ENCODE measurements around the gene WNT5B.
A peak's percentile ranks its signal among the peaks of the same experiment; 100 is the strongest.

The WNT5B gene

GRCh38 chr12:1630827-1631591 is 2.0 kb downstream of the WNT5B start:
- no peak for DNase-seq

DNA sequence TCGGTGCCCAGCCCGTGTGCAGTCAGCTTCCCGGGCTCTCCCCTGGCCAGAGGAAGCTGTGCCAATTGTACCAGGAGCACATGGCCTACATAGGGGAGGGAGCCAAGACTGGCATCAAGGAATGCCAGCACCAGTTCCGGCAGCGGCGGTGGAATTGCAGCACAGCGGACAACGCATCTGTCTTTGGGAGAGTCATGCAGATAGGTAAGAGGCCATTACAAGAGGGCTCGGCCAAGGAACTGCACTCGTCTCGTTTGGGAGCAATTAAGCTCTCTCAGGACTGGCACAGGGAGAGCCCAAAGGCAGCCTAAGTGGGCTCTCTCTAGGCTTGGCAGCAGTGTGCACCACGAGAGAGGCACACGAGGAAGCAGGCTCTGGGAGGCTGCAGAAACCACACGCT is 3.7 kb downstream of the WNT5B start:
- no peak for DNase-seq

DNA sequence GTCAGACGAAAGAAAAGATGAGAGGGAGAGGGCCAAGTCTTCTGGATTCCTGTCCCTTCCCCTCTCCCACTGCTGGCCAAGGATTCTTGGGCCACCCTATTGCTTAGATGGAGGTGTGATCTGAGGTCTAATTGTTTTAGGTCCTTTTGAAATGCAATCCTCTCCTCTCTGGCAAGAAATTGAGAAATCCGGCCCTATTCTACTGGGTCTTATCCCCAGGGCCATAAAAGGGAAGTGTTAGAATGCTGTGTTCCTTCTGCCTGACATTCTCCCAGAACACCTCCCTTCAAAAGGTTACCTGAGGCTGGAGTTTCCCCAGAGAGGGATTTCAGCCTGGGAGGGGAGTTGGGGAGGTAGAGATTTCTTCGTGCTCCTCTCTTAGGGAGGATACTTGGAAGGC is 4.4 kb downstream of the WNT5B start:
- DNase-seq = no peak

DNA sequence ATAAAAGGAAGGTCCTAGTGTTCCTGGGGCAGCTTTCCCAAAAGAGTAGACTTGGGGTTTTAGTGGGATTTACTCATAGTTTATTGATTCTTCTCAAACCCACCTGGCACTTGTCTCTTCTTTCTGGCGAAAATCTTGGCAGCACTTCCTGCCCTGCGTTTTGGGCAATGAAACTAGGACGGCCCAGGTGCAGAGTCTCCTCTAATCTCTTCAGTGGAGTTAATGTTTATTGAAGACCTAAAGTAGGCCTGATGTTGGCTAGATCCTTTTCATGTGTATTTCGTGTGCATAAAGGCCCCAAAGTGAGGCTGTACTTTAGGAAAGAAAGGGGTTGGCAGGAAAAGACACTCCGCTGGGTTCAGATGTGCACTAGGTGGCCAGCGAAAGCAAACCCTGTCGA is 5.1 kb downstream of the WNT5B start:
- DNase-seq = no peak

DNA sequence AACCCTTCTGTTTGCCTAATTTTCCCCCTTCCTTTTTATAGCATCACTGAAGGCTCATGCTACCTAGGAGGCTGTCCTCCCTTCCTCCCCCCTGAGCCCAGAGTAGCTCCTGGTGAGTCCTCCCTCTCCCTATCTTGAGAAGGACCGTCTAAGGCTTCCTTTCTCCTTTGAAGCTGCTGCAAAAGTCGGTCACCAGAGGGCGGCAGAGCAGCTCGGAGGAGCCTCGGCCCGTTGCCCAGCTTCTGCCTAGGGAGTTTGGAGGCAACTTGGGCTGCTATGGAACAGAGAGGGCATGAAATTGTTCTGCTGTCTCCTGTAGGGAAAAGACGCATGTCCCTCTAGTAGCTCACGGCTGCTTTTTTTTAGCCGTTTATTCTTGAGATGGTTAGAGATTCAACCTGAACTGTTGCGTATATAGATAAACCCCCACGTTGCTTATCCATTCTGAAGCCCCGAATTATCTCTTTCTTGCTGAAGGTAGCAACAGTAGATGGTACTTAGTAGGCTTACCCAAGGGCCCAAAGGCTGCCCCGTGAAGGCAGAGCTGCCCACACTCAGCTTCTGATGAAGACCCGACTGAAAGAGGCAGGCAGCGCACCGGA is 5.7 kb downstream of the WNT5B start:
- DNase-seq = peak; percentile 30

- DNase-seq = no peak
Measured at GRCh38 chr12:1635301-1636095, 6.5 kb downstream of the WNT5B start.

GRCh38 chr12:1638203-1638602 is 9.2 kb downstream of the WNT5B start:
- no peak for DNase-seq

DNA sequence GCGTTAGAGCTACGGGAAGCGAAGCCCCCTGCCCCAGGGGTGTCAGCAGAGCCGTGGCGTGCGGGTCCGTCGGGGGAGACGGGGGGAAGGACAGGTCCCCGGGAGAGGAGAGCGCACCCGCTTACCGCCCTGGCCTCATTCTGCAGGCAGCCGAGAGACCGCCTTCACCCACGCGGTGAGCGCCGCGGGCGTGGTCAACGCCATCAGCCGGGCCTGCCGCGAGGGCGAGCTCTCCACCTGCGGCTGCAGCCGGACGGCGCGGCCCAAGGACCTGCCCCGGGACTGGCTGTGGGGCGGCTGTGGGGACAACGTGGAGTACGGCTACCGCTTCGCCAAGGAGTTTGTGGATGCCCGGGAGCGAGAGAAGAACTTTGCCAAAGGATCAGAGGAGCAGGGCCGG is 10.5 kb downstream of the WNT5B start:
- no peak for DNase-seq

GRCh38 chr12:1640328-1641234 is 11.6 kb downstream of the WNT5B start:
- DNase-seq = no peak

DNA sequence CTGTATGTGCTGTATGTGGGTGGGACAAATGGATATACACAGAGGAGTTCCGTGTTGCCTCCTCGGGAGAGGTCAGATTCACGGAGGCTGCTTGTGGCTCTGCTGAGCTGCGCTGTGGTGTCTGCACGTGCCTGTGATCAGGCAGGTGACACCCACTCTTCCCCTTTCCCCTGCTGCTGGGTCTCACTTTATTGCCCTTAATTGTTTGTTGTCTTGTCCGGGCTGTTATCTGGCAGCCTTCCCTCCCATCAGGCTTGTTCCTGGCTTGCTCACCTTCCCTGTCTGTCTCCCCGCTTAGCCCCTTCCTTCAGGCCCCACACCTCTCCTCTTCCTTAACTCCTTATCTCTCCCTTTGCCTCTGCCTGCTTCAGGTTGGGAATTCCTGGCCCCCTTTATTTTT is 13.5 kb downstream of the WNT5B start:
- no peak for DNase-seq

GRCh38 chr12:1643043-1643442 is 14.0 kb downstream of the WNT5B start:
- DNase-seq = no peak

DNA sequence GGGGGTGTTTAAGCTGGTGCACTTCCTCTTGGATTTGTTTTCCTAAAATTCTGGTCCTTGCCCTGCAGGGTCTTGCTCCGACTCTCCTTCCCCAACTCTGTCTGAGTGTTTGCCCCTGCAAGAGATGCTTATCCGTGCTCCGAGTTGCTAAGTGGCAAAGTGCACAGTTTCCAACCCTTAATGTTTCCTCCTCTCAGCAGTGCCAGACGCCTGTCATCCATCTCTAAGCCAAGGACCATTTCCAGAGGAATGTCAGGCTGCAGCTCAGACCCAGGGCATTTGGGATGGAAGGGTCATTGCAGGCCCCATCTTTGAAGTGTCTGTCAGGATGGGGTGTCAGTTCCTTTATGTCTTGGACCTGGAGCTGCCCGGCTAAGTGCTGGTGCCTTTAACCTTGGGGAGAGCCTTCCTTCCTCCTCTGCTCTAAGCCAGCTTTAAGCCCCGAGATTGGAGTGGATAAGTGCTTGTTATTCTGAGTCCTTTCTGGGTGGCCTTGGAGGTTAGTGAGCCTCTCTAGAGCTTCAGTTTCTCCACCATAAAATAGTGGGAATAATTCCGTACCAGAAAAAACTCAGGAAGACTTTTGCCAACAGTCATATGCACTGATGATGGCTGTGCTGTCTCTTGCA is 15.0 kb downstream of the WNT5B start:
- no peak for DNase-seq

GRCh38 chr12:1644534-1645438 is 15.8 kb downstream of the WNT5B start:
- DNase-seq = no peak

GRCh38 chr12:1645819-1646218 is 16.8 kb downstream of the WNT5B start:
- no peak for DNase-seq

- DNase-seq = no peak
Measured at GRCh38 chr12:1646569-1647284, 17.7 kb downstream of the WNT5B start.

GRCh38 chr12:1647285-1647669 is 18.2 kb downstream of the WNT5B start:
- DNase-seq = no peak

DNA sequence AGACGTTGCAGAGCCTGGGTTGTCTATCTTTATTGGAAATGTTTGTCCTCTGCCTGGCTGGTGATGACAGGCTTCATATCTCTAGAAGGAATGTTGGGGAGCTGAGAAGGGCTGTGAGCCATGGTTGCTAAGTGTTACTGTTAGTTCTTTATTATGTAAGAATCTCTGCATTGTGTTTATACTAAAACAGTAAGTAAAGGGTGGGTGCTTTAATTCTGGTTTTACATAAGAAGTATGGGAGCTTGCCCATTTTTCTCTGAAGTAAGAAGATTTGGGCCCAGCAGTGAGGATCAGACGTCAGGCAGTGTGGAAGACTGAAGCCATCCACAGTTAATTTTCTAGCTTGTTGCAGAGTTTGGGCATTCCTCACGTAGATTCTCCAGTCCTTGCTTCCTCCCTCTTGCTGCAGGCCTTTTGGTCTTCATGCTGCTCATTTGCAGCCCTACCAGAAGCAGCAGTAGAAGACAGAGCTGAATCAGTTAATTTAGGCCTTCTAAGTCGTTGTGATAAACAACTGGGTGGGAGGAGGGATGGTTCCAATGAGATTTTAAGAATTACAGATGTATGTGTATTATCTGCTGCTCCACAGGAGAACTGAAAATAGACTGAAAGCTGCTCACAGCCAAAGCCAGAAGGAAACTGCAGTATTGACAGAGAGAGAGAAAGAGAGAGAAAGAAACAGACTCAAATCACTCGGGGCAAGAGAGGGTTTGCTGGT is 21.4 kb downstream of the WNT5B start:
- DNase-seq = no peak

DNA sequence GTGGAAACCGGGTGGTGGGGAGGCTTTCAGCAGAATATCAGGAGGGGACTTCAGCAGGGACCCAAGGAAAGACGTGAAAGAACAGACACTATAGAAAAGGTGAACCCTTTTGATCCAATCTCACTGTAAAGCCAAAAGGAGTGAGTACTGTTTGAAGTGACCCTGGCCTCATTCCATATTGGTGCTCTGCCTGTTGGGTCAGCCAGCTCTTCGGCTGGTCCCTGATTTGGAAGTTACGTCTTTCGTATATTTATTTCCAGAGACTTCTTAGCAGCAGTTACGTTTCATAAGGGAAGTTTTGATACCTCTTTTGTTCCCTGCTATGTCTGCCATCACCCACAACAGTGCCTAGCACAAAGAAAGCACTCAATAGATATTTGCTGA is 21.9 kb downstream of the WNT5B start:
- no peak for DNase-seq

GRCh38 chr12:1651946-1652345 is 22.9 kb downstream of the WNT5B start:
- no peak for DNase-seq

DNA sequence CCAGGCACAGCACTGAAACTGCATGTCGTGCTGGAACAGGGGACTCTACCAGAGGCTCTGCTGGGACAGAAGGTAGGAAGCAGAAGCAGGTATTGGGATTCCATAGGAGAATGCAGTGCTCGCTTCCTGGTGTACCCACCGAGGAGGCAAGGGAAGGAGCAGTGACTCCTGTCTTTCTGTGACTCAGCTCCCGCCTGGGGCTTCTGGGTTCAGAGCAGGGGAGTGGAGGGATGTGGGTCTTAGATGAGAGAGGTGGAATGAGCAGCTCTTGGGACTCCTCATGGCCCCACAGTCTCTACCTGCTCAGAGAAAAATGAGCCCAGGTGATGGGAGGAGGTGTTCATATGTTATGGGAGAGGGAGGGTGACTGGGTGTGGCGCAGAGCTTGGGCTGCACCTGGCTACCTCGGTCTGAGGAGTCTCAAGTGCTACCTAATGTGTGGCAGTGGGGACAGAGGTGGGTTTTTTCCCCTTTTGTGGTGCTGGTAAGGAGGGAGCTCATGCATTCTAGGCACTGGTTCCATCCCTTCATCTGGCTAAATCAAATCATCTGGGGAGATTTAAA is 26.3 kb downstream of the WNT5B start:
- no peak for DNase-seq

Measured in GF-D8 (cell line).